ENCODE results near the gene CTDP1.

CTDP1 gene

DNA sequence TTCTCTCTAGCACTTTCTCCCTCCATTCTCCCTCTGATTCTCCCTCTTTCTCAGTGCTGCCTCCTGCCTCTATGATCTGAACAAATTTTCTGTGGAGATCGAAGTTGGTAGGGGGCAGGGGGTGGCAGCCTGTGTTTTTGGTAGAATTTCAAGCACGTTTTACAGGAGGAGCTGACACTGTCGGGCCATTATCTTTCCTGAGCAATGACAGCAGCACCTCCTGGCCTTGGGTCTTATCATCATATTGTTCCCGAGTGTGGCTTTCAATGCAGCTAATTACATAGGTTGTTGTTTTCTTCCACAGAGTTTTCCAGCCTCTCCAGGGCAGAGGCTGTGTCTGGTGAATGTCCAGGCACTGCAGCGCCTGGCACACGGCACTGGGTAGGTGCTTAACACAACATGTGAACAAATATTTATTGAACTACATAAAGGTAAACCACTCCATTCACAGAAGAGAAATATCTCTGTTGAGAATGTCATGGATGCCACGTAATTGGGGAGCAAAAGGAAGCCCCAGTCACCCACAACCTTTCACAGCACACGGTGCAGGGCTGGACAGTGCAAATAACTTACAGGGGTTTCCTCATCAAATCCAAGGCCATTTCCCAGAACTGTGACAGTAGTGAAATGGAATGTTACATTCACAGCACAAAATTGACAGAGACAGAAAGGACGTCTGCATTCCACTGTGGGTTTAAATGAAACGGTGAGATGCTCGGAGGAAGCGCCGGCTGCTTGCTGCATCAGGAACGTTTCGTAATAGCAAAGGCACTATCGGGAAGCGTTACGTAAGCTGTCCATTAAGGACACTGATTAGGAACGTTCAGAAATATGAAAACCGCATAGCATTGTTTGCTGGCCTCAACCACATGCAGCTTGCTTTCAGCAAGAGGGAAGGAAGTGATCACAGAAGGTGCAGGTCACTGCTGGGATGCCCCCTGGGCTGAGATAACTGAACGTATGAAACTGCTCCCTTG is 111.7 kb downstream of the CTDP1 start:
- in situ Hi-C loops (cut with MboI; ENCODE audit: low sequenced_read_pairs) = no loop called here

DNA sequence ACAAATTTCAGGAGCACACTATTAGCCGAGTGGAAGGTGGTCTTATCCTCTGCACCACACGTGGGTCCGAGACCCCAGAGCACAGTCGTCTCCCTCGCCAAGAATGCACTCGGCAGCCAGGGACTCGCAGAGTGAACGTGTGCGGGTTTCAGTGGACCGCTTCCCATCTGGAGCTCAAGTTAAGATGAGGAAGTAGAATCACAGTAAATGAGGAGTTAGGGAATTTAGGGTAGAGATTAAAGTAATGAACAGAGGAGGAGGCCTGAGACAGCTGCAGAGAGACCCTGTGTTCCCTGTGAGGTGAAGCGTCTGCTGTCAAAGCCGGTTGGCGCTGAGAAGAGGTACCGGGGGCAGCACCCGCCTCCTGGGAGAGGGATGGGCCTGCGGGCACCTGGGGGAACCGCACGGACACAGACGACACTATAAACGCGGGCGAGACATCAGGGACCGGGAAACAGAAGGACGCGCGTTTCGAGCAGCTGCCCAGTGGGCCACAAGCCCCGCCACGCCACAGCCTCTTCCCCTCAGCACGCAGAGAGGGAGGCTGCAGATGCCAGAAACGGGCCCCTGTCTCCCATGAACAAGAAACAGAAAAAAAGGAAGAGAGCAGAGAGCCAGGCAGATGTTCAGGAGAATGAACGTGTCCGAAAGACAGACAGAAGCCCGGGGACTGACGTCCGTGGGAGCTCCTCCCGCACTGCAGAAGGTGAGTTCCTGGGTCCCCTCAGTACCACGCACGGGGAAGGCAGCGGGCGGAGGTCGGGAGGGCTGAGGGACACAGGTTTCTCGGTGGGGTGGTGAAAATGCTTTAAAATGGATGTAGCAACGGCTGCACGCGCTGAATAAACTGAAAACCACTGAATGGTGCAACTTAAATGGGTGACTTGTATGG is 112.7 kb downstream of the CTDP1 start:
- in situ Hi-C loops (cut with MboI; ENCODE audit: low sequenced_read_pairs) = no loop called here

DNA sequence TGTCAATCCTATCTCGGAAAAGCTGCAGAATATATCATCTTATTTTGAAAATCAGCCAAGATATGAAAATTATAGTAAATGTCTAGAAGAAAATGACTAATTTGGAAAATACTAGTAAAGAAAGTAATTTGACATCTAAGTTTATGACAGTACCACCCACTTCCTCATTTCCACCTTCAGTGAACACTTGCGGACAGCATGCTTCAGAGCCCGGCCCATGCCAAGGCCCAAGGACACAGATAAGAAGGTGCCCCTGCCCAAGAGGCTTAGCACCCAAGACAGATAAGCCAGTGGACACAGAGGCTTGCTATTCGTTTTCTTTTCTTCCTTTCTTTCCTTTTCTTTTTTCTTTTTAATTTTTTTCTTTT is 113.4 kb downstream of the CTDP1 start:
- in situ Hi-C loops (cut with MboI; ENCODE audit: low sequenced_read_pairs) = no loop called here

DNA sequence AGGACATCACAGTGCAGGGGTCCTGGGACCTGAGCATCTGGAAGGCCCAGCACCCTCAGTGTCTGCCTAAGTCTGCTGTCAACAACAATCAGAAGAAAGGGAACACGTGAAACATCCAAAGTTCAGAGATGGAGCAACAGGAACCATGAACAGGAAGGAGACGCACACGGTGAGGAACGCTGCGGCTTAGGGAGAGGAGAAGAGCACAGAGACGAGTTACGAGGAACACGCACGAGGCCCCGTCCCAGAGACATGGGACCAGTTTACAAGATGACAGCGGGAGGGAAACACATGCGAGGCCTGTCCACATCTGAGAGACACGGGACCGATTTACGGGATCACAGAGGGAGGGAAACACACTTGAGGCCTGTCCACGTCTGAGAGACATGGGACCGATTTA is 115.2 kb downstream of the CTDP1 start:
- in situ Hi-C loops (cut with MboI; ENCODE audit: low sequenced_read_pairs) = no loop called here

DNA sequence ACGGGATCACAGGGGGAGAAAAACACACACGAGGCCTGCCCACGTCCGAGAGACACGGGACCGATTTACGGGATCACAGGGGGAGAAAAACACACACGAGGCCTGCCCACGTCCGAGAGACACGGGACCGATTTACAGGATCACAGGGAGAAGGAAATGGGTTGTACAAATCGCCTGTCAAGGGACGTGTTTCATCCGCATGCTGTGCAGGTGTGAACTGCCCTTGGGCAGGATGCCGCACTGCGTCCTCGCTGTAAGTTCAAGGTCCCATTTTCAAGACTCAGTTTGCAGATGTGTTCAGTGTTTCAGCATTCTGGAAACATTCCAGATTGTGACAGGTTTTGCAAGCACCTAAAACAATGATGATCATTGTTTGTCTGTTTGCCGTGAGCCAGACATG is 115.8 kb downstream of the CTDP1 start:
- in situ Hi-C loops (cut with MboI; ENCODE audit: low sequenced_read_pairs) = no loop called here

- in situ Hi-C loops (cut with MboI; ENCODE audit: low sequenced_read_pairs) = no loop called here
These were observed 116.4 kb downstream of the CTDP1 start for GRCh38 chr18:79796016-79796415.

- in situ Hi-C loops (cut with MboI; ENCODE audit: low sequenced_read_pairs) = no loop called here
These were observed 117.2 kb downstream of the CTDP1 start for GRCh38 chr18:79796531-79797405.

DNA sequence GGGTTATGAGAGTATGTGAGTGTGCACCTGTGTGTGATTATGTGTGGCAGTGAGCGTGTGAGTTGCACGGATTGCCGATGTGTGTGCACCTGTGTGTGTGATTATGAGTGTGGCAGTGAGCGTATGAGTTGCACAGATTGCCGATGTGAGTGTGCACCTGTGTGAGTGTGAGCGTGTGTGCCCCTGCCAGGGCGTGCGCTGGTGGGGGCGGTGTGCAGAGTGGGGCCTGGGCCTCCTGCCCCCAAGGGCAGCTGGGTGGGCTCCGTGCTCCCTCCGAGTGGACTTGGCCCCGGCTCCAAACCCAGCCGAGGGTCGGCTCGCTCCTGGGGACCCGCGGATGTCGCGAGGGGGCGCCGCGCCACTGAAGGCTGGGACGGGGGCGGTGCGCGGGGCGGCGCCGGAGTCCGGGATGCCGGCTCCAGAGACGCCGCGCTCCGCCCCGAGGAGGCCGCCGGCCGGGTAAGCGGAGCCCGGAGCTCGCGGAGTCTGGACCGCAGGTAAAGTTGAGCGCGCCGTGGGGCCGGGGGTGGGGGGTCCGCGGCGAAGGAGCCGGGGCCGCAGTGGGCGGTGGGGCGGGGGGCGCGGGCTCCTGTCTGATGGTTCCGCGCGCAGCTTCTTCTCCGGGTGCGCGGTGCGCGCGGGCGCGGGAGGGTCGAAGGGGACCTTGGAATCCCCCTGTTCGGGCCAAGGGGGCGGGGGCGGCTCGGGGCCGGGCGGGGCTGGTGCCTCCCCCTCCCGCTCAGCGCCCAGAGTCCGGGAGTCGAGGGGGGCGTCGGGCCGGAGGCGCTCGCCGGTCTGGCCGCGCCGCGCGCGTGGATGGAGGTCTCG is 118.1 kb downstream of the CTDP1 start, which contains the start of gene KCNG2:
TSS of gene KCNG2 (plus strand) at position 421 of the 828 bp plus-strand sequence. CDS start 65,730 bp downstream, outside the sequence.
- in situ Hi-C loops (cut with MboI; ENCODE audit: low sequenced_read_pairs) = no loop called here

GRCh38 chr18:79798346-79798998 is 118.9 kb downstream of the CTDP1 start:
- in situ Hi-C loops (cut with MboI; ENCODE audit: low sequenced_read_pairs) = no loop called here

DNA sequence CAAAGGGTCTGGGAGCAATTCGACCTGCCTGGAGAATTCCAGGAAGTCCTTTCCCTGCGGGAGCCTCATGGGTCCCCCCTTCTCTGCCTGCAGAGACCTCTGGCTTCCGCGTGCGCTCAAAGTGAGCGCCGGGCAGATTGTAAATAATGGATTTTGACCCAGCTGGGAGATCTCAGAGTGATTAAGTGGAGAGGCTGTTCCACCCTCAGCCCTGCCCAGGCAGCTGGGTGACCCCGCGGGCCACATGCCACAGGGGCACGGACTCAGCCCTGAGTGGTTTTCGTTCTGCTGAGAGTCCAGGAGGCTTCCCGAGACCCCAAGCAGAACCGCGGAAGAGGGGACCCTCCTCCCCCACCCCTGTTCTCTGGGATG is 119.4 kb downstream of the CTDP1 start:
- in situ Hi-C loops (cut with MboI; ENCODE audit: low sequenced_read_pairs) = no loop called here

DNA sequence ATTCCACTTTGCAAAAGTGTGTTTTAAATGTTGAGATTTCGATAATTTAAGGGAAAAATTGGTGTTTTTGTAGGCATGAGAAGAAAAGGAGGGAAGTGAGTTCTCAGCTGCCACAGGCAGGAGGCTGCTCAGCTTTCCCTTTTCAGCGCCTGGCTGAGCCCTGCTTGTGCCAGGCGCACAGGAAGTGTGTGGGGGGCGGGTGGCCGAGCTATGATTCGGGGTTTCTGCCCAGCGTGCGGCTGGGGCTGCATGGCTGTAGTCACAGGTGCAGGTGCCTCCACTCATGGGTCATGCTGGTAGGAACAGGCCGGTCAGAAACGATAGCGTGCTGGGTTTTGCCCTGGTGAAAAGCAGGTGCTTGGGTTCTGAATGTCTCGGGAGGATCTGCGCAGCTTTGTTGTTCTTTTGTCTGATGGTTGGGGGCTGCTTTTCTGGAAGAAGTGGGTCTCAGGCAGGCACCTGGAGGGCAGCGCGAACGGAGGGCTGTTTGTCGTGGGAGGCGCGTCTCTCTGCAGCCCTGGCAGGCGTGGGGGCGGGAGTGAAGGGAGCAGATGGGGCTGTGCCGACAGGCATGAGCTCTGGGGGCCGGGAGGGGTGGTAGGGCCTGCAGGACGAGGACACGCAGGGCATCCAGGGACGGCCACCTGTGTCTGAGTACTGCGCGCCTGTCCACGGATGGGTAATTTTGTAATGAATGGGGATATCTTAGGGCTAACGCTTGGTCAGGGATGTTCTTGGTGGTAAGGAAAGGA is 120.2 kb downstream of the CTDP1 start:
- in situ Hi-C loops (cut with MboI; ENCODE audit: low sequenced_read_pairs) = no loop called here

- in situ Hi-C loops (cut with MboI; ENCODE audit: low sequenced_read_pairs) = no loop called here
These were observed 121.0 kb downstream of the CTDP1 start for GRCh38 chr18:79800371-79801180.

- in situ Hi-C loops (cut with MboI; ENCODE audit: low sequenced_read_pairs) = no loop called here
These were observed 121.6 kb downstream of the CTDP1 start for GRCh38 chr18:79801217-79801616.

DNA sequence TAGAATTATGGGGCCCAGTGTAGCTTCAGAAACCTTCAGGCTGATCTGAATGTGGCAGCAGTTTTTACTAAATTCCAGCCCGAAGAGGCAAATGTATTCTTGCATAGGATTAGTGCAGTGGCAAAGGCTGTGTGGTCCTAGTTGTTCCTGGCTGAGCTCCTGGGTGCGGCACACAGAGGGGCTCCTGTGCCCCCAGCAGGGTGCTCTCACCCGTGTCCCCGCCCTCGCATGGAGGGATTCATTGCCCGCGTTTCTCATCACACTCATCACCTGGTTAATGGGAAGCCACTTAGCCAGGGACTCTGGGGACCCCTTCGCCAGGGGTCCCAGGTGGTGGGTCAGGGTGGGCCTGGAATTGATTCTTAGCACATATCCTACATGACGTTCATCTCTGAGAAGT is 122.0 kb downstream of the CTDP1 start:
- in situ Hi-C loops (cut with MboI; ENCODE audit: low sequenced_read_pairs) = no loop called here

GRCh38 chr18:79802298-79802697 is 122.7 kb downstream of the CTDP1 start:
- in situ Hi-C loops (cut with MboI; ENCODE audit: low sequenced_read_pairs) = no loop called here

- in situ Hi-C loops (cut with MboI; ENCODE audit: low sequenced_read_pairs) = no loop called here
These were observed 124.0 kb downstream of the CTDP1 start for GRCh38 chr18:79803611-79804051.
